Fibroblast of lung (primary cell): ENCODE measurements around the gene SLC44A1.

ENCODE experiments used
- CTCF ChIP-seq, 2 donors: IDR thresholded peaks in 1 of 2; conservative IDR thresholded peaks in 1 of 2; 1 replicate in 1 of 2; 2 replicates in 1 of 2; pipeline ENCODE4 v1.5.1; 2011 to 2012; ENCODE audit warnings: low read length in 2 of 2, control low read depth in 1 of 2, inconsistent platforms in 1 of 2, low read depth in 1 of 2, mild to moderate bottlenecking in 1 of 2
- EZH2 ChIP-seq: IDR thresholded peaks from 2 replicates; pipeline ENCODE4 v1.5.1; 2012; ENCODE audit warnings: low read length, control low read depth, mild to moderate bottlenecking; ENCODE audit errors: missing control alignments

GRCh38 chr9:105269593-105269992, 25.1 kb downstream of the SLC44A1 start:
- TF ChIP-seq EZH2 = no peak
- TF ChIP-seq CTCF (conservative IDR thresholded peaks at IDR 0.05 in 1 of 2, IDR thresholded peaks at IDR 0.05 in 1 of 2; ENCODE audit: low read depth in 1 of 2, low read length in 2 of 2) = no peak
